Osteoblast (primary cell): ENCODE results near the gene EDIL3. TPM values are rescaled to one million over a fixed set of nuclear protein-coding genes. Genes with fewer than 3 reads are reported as not detected.

Experiments
- DNase-seq: peaks from one replicate; pipeline ENCODE4 v3.0.0; 2011; ENCODE audit warnings: low spot score, mixed read lengths; ENCODE audit not compliant: insufficient read length; ENCODE audit errors: missing footprints
- H2AFZ ChIP-seq: 2 replicates; pipeline ENCODE4 v1.6.0; 2011; ENCODE audit warnings: mild to moderate bottlenecking, low read length
- H3K27ac ChIP-seq: 2 replicates; pipeline ENCODE4 v1.5.1; 2011; ENCODE audit warnings: mild to moderate bottlenecking, low read depth, low read length, moderate library complexity
- H3K27me3 ChIP-seq: 2 replicates; pipeline ENCODE4 v1.6.0; 2012; ENCODE audit warnings: mild to moderate bottlenecking, control low read depth, inconsistent platforms, low read length, moderate library complexity; ENCODE audit not compliant: insufficient read depth
- H3K36me3 ChIP-seq: 2 replicates; pipeline ENCODE4 v1.5.1; 2011; ENCODE audit warnings: mild to moderate bottlenecking, low read length, control low read depth, moderate library complexity; ENCODE audit not compliant: insufficient read depth
- H3K4me1 ChIP-seq: 2 replicates; pipeline ENCODE4 v1.5.1; 2011; ENCODE audit warnings: mild to moderate bottlenecking, low read length, control low read depth, moderate library complexity; ENCODE audit not compliant: insufficient read depth
- H3K4me2 ChIP-seq: 2 replicates; pipeline ENCODE4 v1.6.0; 2011; ENCODE audit warnings: mild to moderate bottlenecking, low read length; ENCODE audit not compliant: insufficient read depth
- H3K4me3 ChIP-seq: fragments of 200-600 bp; sonication (generic); 3 replicates; pipeline ENCODE4 v1.5.1; 2012; ENCODE audit warnings: mild to moderate bottlenecking, low read length, inconsistent platforms; ENCODE audit not compliant: insufficient read depth
- H3K79me2 ChIP-seq: 2 replicates; pipeline ENCODE4 v1.6.0; 2012; ENCODE audit warnings: mild to moderate bottlenecking, low read length, control low read depth, inconsistent platforms; ENCODE audit not compliant: insufficient read depth
- H3K9me3 ChIP-seq: 2 replicates; pipeline ENCODE4 v1.5.1; 2011; ENCODE audit warnings: low read depth, low read length, control low read depth
- H4K20me1 ChIP-seq: 2 replicates; pipeline ENCODE4 v1.6.0; 2012; ENCODE audit warnings: mild to moderate bottlenecking, low read length, control low read depth; ENCODE audit not compliant: insufficient read depth
- CTCF ChIP-seq: IDR thresholded peaks from 2 replicates; pipeline ENCODE4 v1.5.1; 2011; ENCODE audit warnings: mild to moderate bottlenecking, low read depth, low read length, moderate library complexity; ENCODE audit errors: extremely low read depth
- total RNA-seq: library from RNA; depleted of rRNA; stranded (reverse); fragments of >200 nt; gene quantifications from 2 replicates; pipeline ENCODE4 v1.2.3, GENCODE V29; 2012

Gene EDIL3
- total RNA-seq, 1 donor = 366 TPM

DNA sequence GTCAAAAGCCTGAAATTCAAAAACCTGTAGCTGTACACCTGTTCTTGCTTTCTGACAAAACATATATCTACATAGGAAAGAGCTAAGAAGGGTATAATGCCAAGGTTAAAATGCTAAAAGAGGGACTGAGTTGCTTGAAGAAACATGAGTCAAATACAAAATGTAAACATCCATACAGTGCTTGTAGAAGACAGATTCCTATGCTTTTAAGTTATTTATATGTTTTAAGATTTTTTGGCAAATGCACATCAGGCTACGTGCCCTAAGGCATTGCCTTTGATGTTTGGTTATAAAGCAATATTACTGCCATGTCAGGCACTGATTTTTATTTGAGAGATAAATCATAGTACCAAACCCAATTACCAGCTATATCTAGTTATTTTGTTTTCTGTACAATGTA is 269.0 kb downstream of the EDIL3 start:
- Histone ChIP-seq H3K4me1 (no peaks in the 10 kb centered on the region), H3K27ac (no peak overlapping the region), H3K4me3 (no peak overlapping the region), H4K20me1 (no peaks in the 10 kb centered on the region), H3K36me3 (no peaks in the 10 kb centered on the region), H3K9me3 (no peaks in the 10 kb centered on the region), H3K27me3 (no peaks in the 10 kb centered on the region), H3K4me2 (no peak overlapping the region), H2AFZ (no peak overlapping the region), H3K79me2 (no peaks in the 10 kb centered on the region)
- TF ChIP-seq CTCF = no peak
- no peak for DNase-seq

- H3K27ac ChIP-seq = no peak overlapping the region
- no peaks in the 10 kb centered on the region for H3K4me1 ChIP-seq
- H3K4me3 ChIP-seq = no peak overlapping the region
- no peaks in the 10 kb centered on the region for H4K20me1 ChIP-seq
- H3K27me3 ChIP-seq = no peaks in the 10 kb centered on the region
- DNase-seq = no peak
- H3K79me2 ChIP-seq = no peaks in the 10 kb centered on the region
- H3K36me3 ChIP-seq = no peaks in the 10 kb centered on the region
- no peak for TF ChIP-seq CTCF
- H3K4me2 ChIP-seq = no peak overlapping the region
- H2AFZ ChIP-seq = no peak overlapping the region
- no peaks in the 10 kb centered on the region for H3K9me3 ChIP-seq
Measured at GRCh38 chr5:84113246-84114105, 271.2 kb downstream of the EDIL3 start.

GRCh38 chr5:84092738-84093137 is 291.9 kb downstream of the EDIL3 start:
- no peak for TF ChIP-seq CTCF
- no peaks in the 10 kb centered on the region for H3K4me1 ChIP-seq
- DNase-seq = no peak
- no peaks in the 10 kb centered on the region for H4K20me1 ChIP-seq
- no peak overlapping the region for H2AFZ ChIP-seq
- no peaks in the 10 kb centered on the region for H3K27me3 ChIP-seq
- H3K4me2 ChIP-seq = no peak overlapping the region
- peaks cover 8% of the 10 kb centered on the region for H3K79me2 ChIP-seq
- H3K36me3 ChIP-seq = peaks cover 4% of the 10 kb centered on the region
- no peak overlapping the region for H3K4me3 ChIP-seq
- H3K9me3 ChIP-seq = no peaks in the 10 kb centered on the region
- no peak overlapping the region for H3K27ac ChIP-seq

GRCh38 chr5:84091127-84091799 is 293.4 kb downstream of the EDIL3 start:
- no peaks in the 10 kb centered on the region for H3K4me1 ChIP-seq
- no peak for DNase-seq
- H3K27ac ChIP-seq = no peak overlapping the region
- H3K27me3 ChIP-seq = no peaks in the 10 kb centered on the region
- no peaks in the 10 kb centered on the region for H4K20me1 ChIP-seq
- no peaks in the 10 kb centered on the region for H3K9me3 ChIP-seq
- H2AFZ ChIP-seq = no peak overlapping the region
- peaks cover 8% of the 10 kb centered on the region for H3K79me2 ChIP-seq
- TF ChIP-seq CTCF = no peak
- H3K36me3 ChIP-seq = no peaks in the 10 kb centered on the region
- H3K4me3 ChIP-seq = no peak overlapping the region
- no peak overlapping the region for H3K4me2 ChIP-seq
